Stimulated activated CD4-positive, alpha-beta T cell treated with anti-CD3 and anti-CD28 coated beads, TNF-alpha, amount 100 ng/mL, for 48 hours (primary cell): ENCODE measurements around the gene ATP1A1.
A peak's percentile ranks its signal among the peaks of the same experiment; 100 is the strongest.

Experiments used
- DNase-seq, 3 donors: peaks; one replicate each; pipeline ENCODE4 v3.0.0-alpha.2; 2020; ENCODE audit warnings: low read depth in 3 of 3

The ATP1A1 gene

GRCh38 chr1:116390195-116390594 is 17.2 kb downstream of the ATP1A1 start:
- DNase-seq = peak in 2 of 3 donors; percentile 27 to 35

GRCh38 chr1:116391185-116391584 is 18.1 kb downstream of the ATP1A1 start:
- DNase-seq = no peak

- no peak for DNase-seq
These were observed 19.8 kb downstream of the ATP1A1 start for GRCh38 chr1:116392717-116393404.

GRCh38 chr1:116393792-116394191 is 20.7 kb downstream of the ATP1A1 start:
- no peak for DNase-seq

GRCh38 chr1:116394270-116394669 is 21.2 kb downstream of the ATP1A1 start:
- no peak for DNase-seq

- DNase-seq = no peak
These were observed 23.7 kb downstream of the ATP1A1 start for GRCh38 chr1:116396769-116397168.

- DNase-seq = no peak
These were observed 24.7 kb downstream of the ATP1A1 start for GRCh38 chr1:116397728-116398127.

GRCh38 chr1:116400780-116401179 is 27.7 kb downstream of the ATP1A1 start:
- DNase-seq = no peak

GRCh38 chr1:116401646-116402176 is 28.7 kb downstream of the ATP1A1 start:
- DNase-seq = no peak

GRCh38 chr1:116402333-116402732 is 29.3 kb downstream of the ATP1A1 start:
- no peak for DNase-seq

- DNase-seq = no peak
These were observed 30.6 kb downstream of the ATP1A1 start for GRCh38 chr1:116403496-116404136.

- no peak for DNase-seq
These were observed 31.7 kb downstream of the ATP1A1 start for GRCh38 chr1:116404699-116405098.

- DNase-seq = no peak
These were observed 32.4 kb downstream of the ATP1A1 start for GRCh38 chr1:116405241-116406135.

- DNase-seq = no peak
These were observed 34.0 kb downstream of the ATP1A1 start for GRCh38 chr1:116407033-116407432.

- no peak for DNase-seq
These were observed 35.1 kb downstream of the ATP1A1 start for GRCh38 chr1:116408193-116408592.

GRCh38 chr1:116408803-116409720 is 36.0 kb downstream of the ATP1A1 start:
- DNase-seq = no peak

GRCh38 chr1:116409751-116410191 is 36.7 kb downstream of the ATP1A1 start:
- DNase-seq = no peak

- DNase-seq = no peak
These were observed 38.9 kb downstream of the ATP1A1 start for GRCh38 chr1:116411784-116412479.

GRCh38 chr1:116412480-116412798 is 39.4 kb downstream of the ATP1A1 start:
- DNase-seq = no peak

- no peak for DNase-seq
These were observed 39.9 kb downstream of the ATP1A1 start for GRCh38 chr1:116412898-116413297.

- DNase-seq = no peak
These were observed 40.4 kb downstream of the ATP1A1 start for GRCh38 chr1:116413414-116413813.
